ENCODE data around the gene IGSF11.

GRCh38 chr3:118912188-118912587 is 122.5 kb downstream of the IGSF11 start:
- TF ChIP-seq CTCF (IDR thresholded peaks at IDR 0.05) (no peak), EZH2 (IDR thresholded peaks at IDR 0.05; ENCODE audit: borderline replicate concordance, insufficient read depth, low read depth, low read length, poor library complexity, severe bottlenecking) (no peak)
